Sigmoid colon (tissue), 4 donors: ENCODE data around the gene ZNF735.

Experiments used
- CTCF ChIP-seq, 4 experiments: fragments of 450-650 bp in 3 of 4; fragments of 200-600 bp in 1 of 4; IDR thresholded peaks; one replicate each; pipeline ENCODE4 v1.5.1; 2016 to 2019; ENCODE audit warnings: antibody characterized with exemption in 4 of 4, mild to moderate bottlenecking in 3 of 4, moderate library complexity in 2 of 4
- EP300 ChIP-seq, 4 donors: sonication (generic); formaldehyde crosslinking; IDR thresholded peaks; one replicate each; pipeline ENCODE4 v1.6.1; 2017; ENCODE audit warnings: antibody characterized with exemption in 4 of 4

GRCh38 chr7:64174328-64174727 lies 32.7 kb upstream of the ZNF735 start:
- TF ChIP-seq CTCF (IDR thresholded peaks at IDR 0.05) (no peak), EP300 (IDR thresholded peaks at IDR 0.05) (no peak)
